Measurements from ENCODE around the gene XIRP2.

The XIRP2 gene

DNA sequence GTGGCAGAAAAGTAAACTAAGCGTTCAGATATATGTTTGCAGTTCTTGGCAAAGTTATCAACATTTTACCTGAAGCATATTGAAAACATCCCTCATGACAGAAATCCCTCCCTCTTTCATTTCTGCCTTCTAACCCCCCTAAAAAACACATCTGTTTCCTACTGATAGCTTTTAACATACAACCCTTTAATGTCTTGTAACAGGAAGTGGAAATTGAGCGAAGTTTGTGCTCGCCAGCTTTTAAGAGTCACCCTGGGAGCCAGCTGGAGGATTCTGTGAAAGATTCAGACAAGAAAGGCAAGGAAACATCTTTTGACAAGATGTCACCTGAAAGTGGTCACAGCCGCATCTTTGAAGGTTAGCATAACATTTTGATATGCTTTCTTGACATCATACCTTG lies 247.4 kb downstream of the XIRP2 start:
- DNase-seq (ENCODE audit: low read depth in 3 of 3) = no peak

DNA sequence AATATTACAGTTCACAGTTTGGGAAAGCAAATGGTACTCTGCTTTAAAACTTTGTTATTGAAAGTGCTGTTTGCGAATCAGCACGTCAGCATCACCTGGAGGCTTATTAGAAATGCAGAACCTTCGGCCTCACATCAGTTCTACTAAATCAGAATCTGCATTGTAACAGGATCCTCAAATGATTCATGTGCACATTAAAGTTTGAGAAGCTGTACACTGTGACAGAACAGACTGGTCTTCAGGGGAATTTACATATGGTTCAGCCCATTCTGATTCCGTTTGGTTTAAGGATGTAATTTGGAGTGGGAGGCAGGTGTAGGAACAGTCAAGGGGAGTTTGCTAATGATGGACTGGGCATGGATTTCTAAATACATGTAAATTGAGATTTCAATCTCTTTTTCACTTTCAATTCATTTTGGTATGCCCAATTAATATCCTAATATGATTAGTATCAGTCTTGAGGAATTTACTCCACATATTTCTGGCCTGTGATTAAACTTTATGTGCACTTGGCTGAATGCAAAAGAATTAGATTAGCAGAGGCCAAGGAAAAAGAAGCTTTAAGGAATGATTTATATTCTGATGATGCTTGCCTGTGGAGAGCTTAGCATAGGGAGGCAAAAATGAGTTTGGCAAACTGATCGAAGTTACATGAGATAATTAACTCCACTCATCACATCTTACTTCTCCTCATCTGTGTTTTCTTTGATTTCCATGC lies 248.8 kb downstream of the XIRP2 start:
- DNase-seq (ENCODE audit: low read depth in 3 of 3) = no peak

DNA sequence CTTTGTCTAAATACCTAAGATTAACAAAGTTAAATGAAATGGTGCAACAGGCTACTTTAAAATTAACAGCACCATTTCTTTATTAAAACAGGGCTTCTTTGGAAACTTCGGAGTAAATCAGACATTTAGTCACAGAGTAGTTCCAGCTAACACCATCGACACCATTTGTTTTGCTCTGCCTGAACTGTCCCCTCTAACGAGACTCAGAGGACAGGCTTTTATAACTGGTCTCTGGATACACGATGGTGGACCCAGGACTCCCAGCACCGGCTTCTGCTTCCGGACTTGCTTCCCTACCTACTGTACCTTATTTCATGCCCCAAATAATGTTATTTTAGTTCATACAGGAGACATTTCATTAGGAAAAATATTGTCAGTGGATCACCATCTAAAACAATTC lies 252.1 kb downstream of the XIRP2 start:
- no peak for DNase-seq (ENCODE audit: low read depth in 3 of 3)

DNA sequence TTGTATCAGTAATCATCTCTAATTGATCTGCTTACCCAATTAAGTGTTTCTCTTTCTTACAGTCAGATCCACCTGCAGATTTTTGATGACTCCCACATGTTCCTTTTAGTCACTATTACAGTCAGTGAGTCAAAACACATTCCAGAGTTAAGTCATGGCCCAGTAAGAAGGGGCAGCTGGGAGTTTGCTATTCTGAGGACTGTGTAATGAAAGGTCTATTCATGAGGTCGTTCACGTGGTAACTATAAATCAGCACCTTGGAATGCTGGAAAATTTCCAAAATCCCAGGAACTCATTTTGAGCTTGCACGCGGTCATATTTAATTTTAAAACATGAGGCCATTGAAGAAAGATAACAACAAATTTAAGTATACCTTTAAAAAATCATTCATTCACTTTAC lies 252.5 kb downstream of the XIRP2 start:
- no peak for DNase-seq (ENCODE audit: low read depth in 3 of 3)

DNA sequence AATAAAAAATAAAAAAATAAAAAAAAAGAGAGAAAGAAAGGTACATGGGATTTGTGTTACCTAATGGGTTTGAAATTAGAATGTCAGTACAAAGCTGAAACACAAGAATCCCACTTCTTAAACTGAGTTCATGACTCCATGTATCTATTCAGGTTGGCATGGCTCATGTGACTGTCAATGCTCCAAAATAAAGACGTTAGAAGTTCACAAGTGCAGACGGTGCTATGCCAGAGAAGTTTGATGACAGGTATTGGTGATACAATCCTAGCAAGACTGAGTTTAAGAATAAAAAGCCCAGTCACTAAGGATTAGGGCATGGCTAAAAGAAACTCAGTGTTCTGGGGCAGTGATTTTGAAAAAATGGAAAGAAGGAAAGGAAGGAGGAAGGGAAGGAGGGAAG lies 254.3 kb downstream of the XIRP2 start:
- DNase-seq (ENCODE audit: low read depth in 3 of 3) = no peak

GRCh38 chr2:167144179-167144898 lies 256.1 kb downstream of the XIRP2 start:
- no peak for DNase-seq (ENCODE audit: low read depth in 3 of 3)

DNA sequence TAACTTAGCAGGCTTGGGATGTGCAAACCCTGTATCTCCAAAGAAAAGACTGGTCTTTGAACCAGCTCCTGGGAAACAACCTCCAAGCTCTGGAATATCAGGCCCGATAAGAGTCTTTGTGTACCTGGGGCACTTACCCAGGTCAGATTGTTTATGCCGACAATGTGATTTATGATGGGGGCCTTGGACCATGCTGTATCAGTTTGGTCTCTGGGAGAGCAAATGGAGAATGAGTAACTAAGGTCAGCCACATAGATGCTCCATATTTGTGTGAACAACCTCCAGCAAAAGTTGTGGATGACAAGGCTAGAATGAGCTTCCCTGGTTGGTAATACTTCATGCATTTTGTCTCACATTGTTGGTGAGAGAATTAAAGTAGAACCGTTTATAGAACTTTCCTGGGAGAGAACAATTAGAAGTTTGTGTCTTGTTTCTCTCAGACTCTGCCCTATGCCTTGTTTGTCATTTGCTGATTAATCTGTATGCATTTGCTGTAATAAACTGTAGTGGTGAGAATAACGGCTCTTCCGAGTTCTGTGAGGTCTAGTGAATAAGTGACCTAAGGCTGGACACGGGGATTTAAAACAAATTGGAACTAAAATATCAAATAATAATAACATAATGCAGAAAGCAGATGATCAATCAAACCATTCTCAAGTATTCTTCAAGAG lies 259.1 kb downstream of the XIRP2 start:
- DNase-seq (ENCODE audit: low read depth in 3 of 3) = no peak

DNA sequence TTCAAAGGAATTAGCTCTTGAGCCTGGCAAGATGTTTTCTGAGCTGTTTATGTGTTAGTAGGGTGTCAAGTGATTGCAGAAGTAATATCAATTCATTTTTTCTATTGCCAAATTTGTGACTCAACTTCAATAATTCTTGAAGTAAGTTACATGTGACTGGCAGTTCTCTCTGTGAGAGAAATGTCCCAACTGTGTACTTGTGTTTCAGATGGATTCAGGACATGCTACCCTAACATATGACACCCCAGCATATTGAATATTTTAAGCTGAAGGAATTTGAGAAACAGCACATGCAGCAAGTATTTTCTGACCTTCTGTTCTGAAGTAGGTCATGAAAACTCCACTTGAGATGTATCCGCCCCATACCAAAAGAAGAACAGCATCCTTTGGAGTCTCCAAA lies 263.6 kb downstream of the XIRP2 start:
- DNase-seq (ENCODE audit: low read depth in 3 of 3) = no peak

DNA sequence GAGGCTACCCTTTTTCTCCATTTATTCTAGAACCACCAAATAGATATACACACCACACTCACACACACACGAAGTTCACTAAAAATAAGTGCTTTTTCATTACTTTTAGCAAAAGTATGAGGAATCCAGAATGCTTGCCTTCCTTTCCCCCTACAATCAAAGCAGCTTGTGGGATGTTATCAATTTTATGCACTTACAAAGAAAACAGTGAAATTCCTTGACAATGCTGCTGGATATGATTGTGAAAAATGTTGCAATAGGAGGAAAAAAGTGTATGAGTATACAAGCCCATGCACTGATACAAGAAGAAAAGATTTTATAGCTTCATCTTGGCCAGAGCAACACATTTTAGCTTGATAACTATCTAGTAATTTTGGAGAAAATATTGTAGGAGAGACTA lies 269.2 kb downstream of the XIRP2 start:
- no peak for DNase-seq (ENCODE audit: low read depth in 3 of 3)

DNA sequence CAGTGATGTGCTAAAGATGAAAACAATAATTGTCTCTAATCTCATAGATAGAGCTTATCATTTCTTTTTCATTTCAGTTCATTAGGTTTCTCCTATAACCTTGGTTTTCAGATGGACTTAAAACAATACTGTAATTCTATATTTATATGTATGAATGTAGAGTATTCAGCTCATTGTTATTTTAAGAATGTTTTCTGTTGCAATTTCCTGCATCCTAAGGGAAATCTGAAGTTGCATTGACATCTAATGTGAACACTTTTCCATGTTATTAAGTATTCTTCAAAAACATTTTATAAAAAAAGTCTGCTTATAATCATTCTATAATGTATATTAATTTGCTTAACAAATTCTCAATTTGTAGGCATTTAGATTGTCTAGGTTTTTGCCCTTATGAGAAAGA lies 288.9 kb downstream of the XIRP2 start:
- DNase-seq (ENCODE audit: low read depth in 3 of 3) = no peak

GRCh38 chr2:167181134-167181533 lies 292.9 kb downstream of the XIRP2 start:
- DNase-seq (ENCODE audit: low read depth in 3 of 3) = no peak

- DNase-seq (ENCODE audit: low read depth in 3 of 3) = no peak
Observed at GRCh38 chr2:167181688-167182087, 293.4 kb downstream of the XIRP2 start.

DNA sequence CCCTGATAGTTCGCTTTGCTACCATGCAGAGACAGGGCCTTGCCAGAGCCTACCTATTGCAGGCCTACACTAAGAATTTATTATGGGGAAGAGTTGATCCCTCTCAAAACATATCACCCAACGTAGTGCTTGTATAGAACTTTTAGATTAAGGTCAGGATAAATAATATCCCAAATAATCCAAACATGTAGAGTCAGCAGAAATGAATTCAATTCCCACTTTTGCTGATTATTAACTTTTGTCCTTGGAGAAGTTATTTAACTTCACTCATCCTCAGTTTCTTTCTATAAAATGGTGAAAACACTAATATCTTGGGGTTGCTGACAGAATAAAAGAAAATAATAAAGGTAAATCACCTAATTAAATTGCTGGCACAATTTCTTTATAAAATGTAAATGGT lies 294.1 kb downstream of the XIRP2 start:
- DNase-seq (ENCODE audit: low read depth in 3 of 3) = no peak

DNA sequence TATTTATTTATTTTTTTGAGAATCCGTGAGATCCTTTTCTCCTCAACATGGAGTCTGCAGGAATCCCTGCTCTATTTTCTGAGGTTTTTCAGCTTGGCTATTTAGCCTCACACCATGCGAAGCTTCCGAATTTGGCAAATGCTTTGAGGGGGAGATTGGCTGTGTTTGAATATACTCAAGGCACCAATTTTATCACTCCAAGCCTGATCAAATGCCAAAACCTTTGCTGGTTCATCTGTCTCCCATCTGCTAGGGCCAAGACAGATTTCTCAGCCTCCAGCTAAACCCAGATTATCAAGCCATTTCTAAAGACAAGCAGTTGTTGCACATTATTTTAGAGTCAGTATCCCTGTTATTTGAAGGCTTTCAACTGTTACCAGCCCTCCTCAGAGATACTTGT lies 295.7 kb downstream of the XIRP2 start:
- DNase-seq (ENCODE audit: low read depth in 3 of 3) = no peak

GRCh38 chr2:167186465-167186864 lies 298.2 kb downstream of the XIRP2 start:
- no peak for DNase-seq (ENCODE audit: low read depth in 3 of 3)

DNA sequence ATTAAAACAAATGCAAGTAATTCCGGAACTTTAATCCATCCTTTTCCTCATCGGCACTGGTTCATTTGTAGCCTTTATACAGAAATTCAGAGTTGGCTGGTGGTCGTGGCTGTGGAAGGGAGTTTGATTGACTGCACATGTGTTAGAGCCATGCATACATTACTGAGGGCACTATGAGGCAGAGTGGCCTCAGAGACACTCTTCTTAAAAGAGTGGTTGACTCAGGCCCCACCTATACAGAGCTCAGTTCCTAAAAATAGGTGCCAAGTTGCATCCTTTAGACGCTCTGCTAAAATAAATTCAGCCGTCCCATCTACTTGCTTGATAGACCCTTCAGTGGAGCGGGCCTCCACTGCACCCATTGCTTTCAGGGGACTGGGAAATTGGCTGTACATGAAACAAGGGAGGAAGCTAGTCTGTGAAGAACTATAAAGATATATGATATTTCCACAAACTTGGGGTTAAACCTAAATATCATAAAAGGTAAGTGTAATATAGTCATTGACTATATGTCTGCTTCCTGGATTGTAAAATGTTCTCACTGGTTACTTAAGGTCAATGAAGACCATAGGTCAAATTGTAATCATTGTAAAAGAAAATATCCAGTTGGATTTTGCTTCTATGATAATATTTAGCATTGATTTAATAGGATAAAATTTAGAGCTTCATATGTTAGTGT lies 298.9 kb downstream of the XIRP2 start:
- DNase-seq (ENCODE audit: low read depth in 3 of 3) = no peak

DNA sequence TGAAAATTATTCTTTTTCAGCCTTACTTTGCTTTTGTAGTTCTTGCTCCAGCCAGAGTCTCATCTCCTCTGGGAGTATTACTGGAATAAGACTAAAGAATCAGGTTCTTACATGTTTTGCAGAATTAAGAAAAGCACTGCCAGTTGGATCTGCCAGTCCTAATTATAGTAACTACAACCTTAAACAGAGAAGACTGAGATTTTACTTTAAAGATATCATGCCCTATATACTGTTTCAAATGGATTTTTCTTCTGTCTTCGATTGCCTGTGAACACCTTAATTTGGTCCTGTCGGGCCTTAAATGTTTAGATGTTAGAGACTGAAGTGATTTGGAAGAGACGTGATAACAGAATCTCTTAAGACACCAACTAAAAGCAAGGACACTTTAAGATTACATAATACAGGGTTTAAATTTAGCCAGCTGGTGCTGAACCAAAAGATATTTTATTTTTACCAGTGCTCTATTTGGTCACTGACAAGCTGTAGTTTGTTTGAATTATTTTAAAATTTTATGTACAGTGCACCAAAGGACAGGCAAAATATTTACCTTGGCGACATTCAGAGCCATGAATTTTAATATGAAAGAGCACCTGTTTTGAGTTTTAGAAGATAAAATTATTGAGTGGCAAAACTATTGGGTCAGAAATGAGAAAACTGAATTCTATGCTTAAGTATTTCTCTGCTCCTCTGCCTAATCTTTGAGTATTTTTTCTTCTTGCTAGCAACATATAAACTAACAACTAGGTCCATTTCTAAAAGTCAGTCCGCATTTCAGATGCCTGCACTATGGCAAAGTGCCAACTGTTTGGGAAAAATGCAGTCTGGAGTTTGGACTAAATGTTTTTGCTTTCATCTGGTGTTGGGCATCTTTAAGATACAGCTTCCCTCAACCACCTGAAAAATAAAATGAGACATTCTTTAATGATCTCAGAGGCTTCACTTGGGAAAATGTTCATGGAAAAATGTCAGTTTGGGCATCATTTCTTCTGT lies 300.0 kb downstream of the XIRP2 start:
- DNase-seq (ENCODE audit: low read depth in 3 of 3) = no peak

GRCh38 chr2:167190053-167190452 lies 301.8 kb downstream of the XIRP2 start:
- DNase-seq (ENCODE audit: low read depth in 3 of 3) = no peak

DNA sequence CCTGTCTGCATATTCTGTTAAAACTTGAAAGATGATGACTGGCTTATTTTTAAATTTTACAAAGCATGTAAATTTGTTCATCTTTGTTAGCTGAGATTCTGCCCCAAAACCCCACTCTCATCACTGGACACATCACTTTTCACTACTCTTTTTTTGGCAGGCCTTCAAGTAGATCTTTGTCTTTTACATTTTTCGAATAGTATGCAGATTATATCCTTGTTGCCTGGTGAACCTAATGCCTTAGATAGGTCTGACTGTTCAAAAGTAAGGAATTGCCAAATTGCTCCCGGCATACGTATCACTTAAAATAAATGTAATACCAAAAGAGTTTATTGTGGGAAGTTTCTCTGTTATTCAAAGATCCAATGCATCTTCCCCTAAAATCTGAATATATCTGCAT lies 303.3 kb downstream of the XIRP2 start:
- DNase-seq (ENCODE audit: low read depth in 3 of 3) = no peak

DNA sequence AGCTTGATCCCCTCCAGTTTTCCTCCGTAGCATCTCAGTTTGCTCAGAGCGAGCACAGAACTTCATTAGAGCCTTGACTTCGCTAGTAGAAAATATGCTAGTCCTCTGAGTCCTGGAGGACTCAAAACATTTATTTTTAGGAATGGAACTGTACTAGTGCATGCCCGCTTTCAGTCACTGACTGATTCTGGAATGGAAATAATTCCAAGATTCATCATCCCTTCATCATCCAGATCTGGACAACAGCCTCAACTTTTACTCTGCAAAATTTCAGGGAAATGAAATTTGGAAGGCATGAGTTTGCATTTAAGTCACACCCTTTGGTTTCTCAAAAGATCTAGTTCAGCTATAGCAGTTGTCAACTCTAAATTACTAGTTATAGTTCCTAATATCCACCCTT lies 304.6 kb downstream of the XIRP2 start:
- no peak for DNase-seq (ENCODE audit: low read depth in 3 of 3)

Data from stimulated activated CD4-positive, alpha-beta T cell treated with anti-CD3 and anti-CD28 coated beads, TNF-alpha, amount 100 ng/mL, for 24 hours (primary cell).